Trophoblast cell (in vitro differentiated cells and primary cell): ENCODE measurements around the gene EDNRA.
A peak's percentile ranks its signal among the peaks of the same experiment; 100 is the strongest.

Source experiments
- DNase-seq, 2 donors: peaks; one replicate each; pipeline ENCODE4 v3.0.0-alpha.2; 2016
- H2AFZ ChIP-seq: 2 replicates; pipeline ENCODE4 v1.6.1; 2013; ENCODE audit warnings: low read length, moderate library complexity, mild to moderate bottlenecking; ENCODE audit not compliant: insufficient read depth, poor library complexity
- H2AK5ac ChIP-seq: 2 replicates; pipeline ENCODE4 v1.6.1; 2013; ENCODE audit warnings: mild to moderate bottlenecking, low read length
- H2BK120ac ChIP-seq: 2 replicates; pipeline ENCODE4 v1.6.1; 2013; ENCODE audit warnings: low read length, mild to moderate bottlenecking, moderate library complexity; ENCODE audit not compliant: insufficient read depth, poor library complexity
- H2BK12ac ChIP-seq: 2 replicates; pipeline ENCODE4 v1.6.1; 2013; ENCODE audit warnings: mild to moderate bottlenecking, low read length, moderate library complexity
- H2BK5ac ChIP-seq: 2 replicates; pipeline ENCODE4 v1.6.1; 2013; ENCODE audit warnings: low read length, low read depth, moderate library complexity, mild to moderate bottlenecking; ENCODE audit not compliant: poor library complexity
- H3K14ac ChIP-seq: 2 replicates; pipeline ENCODE4 v1.6.1; 2013; ENCODE audit warnings: mild to moderate bottlenecking, low read length
- H3K18ac ChIP-seq: 2 replicates; pipeline ENCODE4 v1.6.1; 2013; ENCODE audit warnings: mild to moderate bottlenecking, low read length
- H3K23ac ChIP-seq: 2 replicates; pipeline ENCODE4 v1.6.1; 2013; ENCODE audit warnings: low read length
- H3K27ac ChIP-seq: 2 replicates; pipeline ENCODE4 v1.5.1; 2013; ENCODE audit warnings: low read depth, mild to moderate bottlenecking, inconsistent platforms, low read length, moderate library complexity
- H3K27me3 ChIP-seq: 2 replicates; pipeline ENCODE4 v1.6.1; 2013; ENCODE audit warnings: inconsistent platforms, mild to moderate bottlenecking, low read length, moderate library complexity; ENCODE audit not compliant: insufficient read depth
- H3K36me3 ChIP-seq, 2 experiments: 1 replicate in 1 of 2; 2 replicates in 1 of 2; pipeline ENCODE4 v1.6.1; 2013; ENCODE audit warnings: low read length in 2 of 2, mild to moderate bottlenecking in 2 of 2, moderate library complexity in 1 of 2; ENCODE audit not compliant: insufficient read depth in 2 of 2, control insufficient read depth in 1 of 2
- H3K4ac ChIP-seq: 2 replicates; pipeline ENCODE4 v1.6.1; 2013; ENCODE audit warnings: low read depth, mild to moderate bottlenecking, low read length, moderate library complexity
- H3K4me1 ChIP-seq, 2 experiments: 1 replicate in 1 of 2; 2 replicates in 1 of 2; pipeline ENCODE4 v1.6.1; 2013; ENCODE audit warnings: low read length in 2 of 2, mild to moderate bottlenecking in 2 of 2, moderate library complexity in 1 of 2; ENCODE audit not compliant: insufficient read depth in 2 of 2, control insufficient read depth in 1 of 2
- H3K4me2 ChIP-seq: 2 replicates; pipeline ENCODE4 v1.6.1; 2013; ENCODE audit warnings: inconsistent platforms, mild to moderate bottlenecking, low read length, moderate library complexity
- H3K4me3 ChIP-seq: 2 replicates; pipeline ENCODE4 v1.5.1; 2013; ENCODE audit warnings: mild to moderate bottlenecking, low read depth, low read length, inconsistent platforms
- H3K79me1 ChIP-seq: one replicate; pipeline ENCODE4 v1.6.1; 2013; ENCODE audit warnings: low read length
- H3K79me2 ChIP-seq: 2 replicates; pipeline ENCODE4 v1.6.1; 2013; ENCODE audit warnings: low read length, mild to moderate bottlenecking; ENCODE audit not compliant: control insufficient read depth, insufficient read depth, poor library complexity
- H3K9ac ChIP-seq: 2 replicates; pipeline ENCODE4 v1.6.1; 2013; ENCODE audit warnings: mild to moderate bottlenecking, low read length
- H3K9me3 ChIP-seq: 2 replicates; pipeline ENCODE4 v1.6.1; 2013; ENCODE audit warnings: low read depth, mild to moderate bottlenecking, control low read depth, inconsistent platforms, low read length; ENCODE audit not compliant: insufficient read depth
- H4K12ac ChIP-seq: 2 replicates; pipeline ENCODE4 v1.6.1; 2013; ENCODE audit warnings: low read depth, mild to moderate bottlenecking, low read length, moderate library complexity
- H4K8ac ChIP-seq: 2 replicates; pipeline ENCODE4 v1.6.1; 2013; ENCODE audit warnings: low read depth, mild to moderate bottlenecking, low read length, moderate library complexity
- H4K91ac ChIP-seq: one replicate; pipeline ENCODE4 v1.6.1; 2013; ENCODE audit warnings: low read depth, mild to moderate bottlenecking, low read length, moderate library complexity
- WGBS: extraction: QIAGEN DNeasy Blood & Tissue Kit; methylation state at CpG from one replicate; pipeline ENCODE4 v1.1.7; 2013; ENCODE audit warnings: missing lambda C conversion rate; ENCODE audit not compliant: insufficient read length, insufficient coverage; ENCODE audit errors: extremely low coverage; 5-methylcytosine and 5-hydroxymethylcytosine counted together

The EDNRA gene

DNA sequence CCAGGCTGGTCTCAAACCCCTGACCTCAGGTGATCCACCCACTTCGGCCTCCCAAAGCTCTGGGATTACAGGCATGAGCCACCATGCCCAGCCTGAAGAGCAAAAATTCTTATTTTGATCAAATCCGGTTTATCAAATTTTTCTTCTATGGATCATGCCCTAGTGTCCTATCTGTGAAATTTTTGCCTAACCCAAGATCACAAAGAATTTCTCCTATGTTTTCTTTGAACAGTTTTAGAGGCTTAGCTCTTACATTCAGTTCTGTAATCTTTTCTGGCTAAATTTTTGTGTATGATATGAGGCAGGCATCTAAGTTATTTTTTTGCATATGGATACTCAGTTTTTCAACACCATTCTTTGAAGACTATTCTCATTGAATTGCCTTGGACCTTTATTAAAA, 27.4 kb downstream of the EDNRA start:
- Histone ChIP-seq H3K4ac (no peak overlapping the region), H4K91ac (no peak overlapping the region), H3K14ac (no peak overlapping the region), H2AFZ (no peak overlapping the region), H2BK5ac (no peak overlapping the region), H3K27ac (no peak overlapping the region), H4K12ac (no peak overlapping the region), H3K79me2 (no peaks in the 10 kb centered on the region), H3K36me3 (no peaks in the 10 kb centered on the region), H3K27me3 (no peaks in the 10 kb centered on the region), H3K4me3 (no peak overlapping the region), H3K4me1 (peaks cover 2 to 3% of the 10 kb centered on the region in 2 experiments), H3K9ac (no peak overlapping the region), H3K18ac (no peak overlapping the region), H3K79me1 (no peaks in the 10 kb centered on the region), H3K9me3 (no peaks in the 10 kb centered on the region), H2BK120ac (no peak overlapping the region), H4K8ac (no peak overlapping the region), H3K23ac (no peak overlapping the region), H2BK12ac (no peak overlapping the region), H2AK5ac (no peak overlapping the region), H3K4me2 (no peak overlapping the region)
- no CpG with 5 or more reads among the region's 2 CpGs for WGBS
- DNase-seq, result peak in 1 of 2 donors; percentile 52

DNA sequence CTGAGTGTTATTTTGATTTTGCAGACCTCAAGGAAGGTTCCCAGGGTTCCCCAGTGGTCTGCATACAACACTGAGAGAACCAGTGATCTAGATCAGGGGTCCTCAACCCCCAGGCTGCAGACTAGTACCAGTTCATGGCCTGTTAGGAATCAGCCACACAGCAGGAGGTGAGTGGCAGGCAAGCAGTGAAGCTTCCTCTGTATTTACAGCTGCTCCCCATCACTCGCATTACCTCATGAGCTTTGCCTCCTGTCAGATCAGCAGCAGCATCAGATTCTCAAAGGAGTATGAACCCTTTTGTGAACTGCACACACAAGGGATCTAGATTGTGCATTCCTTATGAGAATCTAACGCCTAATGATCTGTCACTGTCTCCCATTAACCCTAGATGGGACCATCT, 28.5 kb downstream of the EDNRA start:
- Histone ChIP-seq H3K27ac (no peak overlapping the region), H4K91ac (no peak overlapping the region), H3K4me3 (no peak overlapping the region), H3K9ac (peak overlapping the region; percentile 33), H3K27me3 (no peaks in the 10 kb centered on the region), H2BK5ac (no peak overlapping the region), H2BK120ac (no peak overlapping the region), H3K4ac (no peak overlapping the region), H3K36me3 (no peaks in the 10 kb centered on the region), H3K18ac (no peak overlapping the region), H3K23ac (peak overlapping the region; percentile 46), H3K79me2 (no peaks in the 10 kb centered on the region), H2BK12ac (no peak overlapping the region), H3K4me2 (no peak overlapping the region), H2AFZ (no peak overlapping the region), H4K8ac (no peak overlapping the region), H3K14ac (no peak overlapping the region), H2AK5ac (no peak overlapping the region), H4K12ac (no peak overlapping the region), H3K79me1 (no peaks in the 10 kb centered on the region), H3K4me1 (peaks cover 2 to 3% of the 10 kb centered on the region in 2 experiments), H3K9me3 (no peaks in the 10 kb centered on the region)
- WGBS, result no CpG with 5 or more reads among the region's 2 CpGs
- no peak for DNase-seq

DNA sequence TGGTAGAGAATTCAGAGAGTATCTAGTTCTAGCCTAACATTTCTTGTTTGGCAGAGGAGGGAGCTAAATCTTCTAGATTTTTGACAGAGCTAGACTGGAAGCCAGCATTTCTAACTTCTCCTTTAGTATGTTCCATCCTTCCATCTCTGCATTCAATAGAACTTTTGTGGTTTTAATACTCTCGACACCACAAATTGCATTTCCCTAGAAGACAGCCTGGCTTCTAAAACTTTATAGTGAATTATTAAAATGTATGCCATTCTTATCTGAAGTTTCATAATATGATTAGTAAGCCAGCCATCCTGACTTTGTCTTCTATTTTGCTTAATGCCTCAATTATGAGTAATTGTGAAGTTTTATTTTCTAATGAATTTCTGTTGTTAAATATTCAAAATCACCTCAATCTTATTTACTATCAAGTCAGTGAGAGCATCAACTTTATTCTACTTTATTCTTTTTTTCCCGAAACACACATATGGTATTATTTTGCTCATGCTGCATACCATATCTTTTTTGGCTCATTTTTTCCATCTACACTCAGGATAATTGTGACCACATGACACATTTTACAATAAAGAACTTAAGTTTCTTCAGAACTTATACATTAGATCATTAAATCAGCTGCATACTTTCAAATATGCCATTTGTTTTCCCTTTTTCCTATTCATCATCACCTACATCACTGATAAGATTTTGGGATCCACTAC, 30.2 kb downstream of the EDNRA start:
- no peak overlapping the region for H3K23ac ChIP-seq
- H3K4me1 ChIP-seq, result peaks cover 2 to 3% of the 10 kb centered on the region in 2 experiments
- no peak overlapping the region for H3K18ac ChIP-seq
- H3K4me3 ChIP-seq, result no peak overlapping the region
- H3K79me2 ChIP-seq, result no peaks in the 10 kb centered on the region
- no peaks in the 10 kb centered on the region for H3K36me3 ChIP-seq
- no peak overlapping the region for H2AFZ ChIP-seq
- no peak overlapping the region for H4K12ac ChIP-seq
- H3K9me3 ChIP-seq, result no peaks in the 10 kb centered on the region
- H3K4ac ChIP-seq, result no peak overlapping the region
- H3K9ac ChIP-seq, result no peak overlapping the region
- no peak overlapping the region for H2BK5ac ChIP-seq
- H2BK12ac ChIP-seq, result no peak overlapping the region
- no CpG with 5 or more reads among the region's 2 CpGs for WGBS
- no peaks in the 10 kb centered on the region for H3K79me1 ChIP-seq
- H3K4me2 ChIP-seq, result no peak overlapping the region
- H4K91ac ChIP-seq, result no peak overlapping the region
- H3K14ac ChIP-seq, result no peak overlapping the region
- no peak overlapping the region for H3K27ac ChIP-seq
- H4K8ac ChIP-seq, result no peak overlapping the region
- no peaks in the 10 kb centered on the region for H3K27me3 ChIP-seq
- no peak overlapping the region for H2BK120ac ChIP-seq
- DNase-seq, result no peak
- no peak overlapping the region for H2AK5ac ChIP-seq

DNA sequence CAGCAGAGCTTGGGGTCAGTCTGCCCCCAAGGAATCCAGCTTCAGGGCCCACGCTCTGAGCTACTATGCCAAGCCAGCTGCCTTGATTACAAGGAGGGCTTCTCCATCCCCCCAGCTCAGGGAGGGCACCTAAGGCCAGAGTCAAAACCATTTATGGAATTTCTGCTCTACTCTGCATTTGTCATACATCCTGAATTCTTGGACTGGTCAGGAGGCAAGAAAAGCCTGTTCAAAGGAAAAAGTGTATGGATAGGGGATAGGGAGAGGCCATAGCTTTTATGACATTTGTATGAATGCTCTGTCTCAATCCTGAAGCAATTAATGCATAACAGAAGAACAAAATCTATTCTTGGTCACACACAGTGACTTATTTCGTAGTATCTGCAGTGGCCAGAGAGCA, 32.2 kb downstream of the EDNRA start:
- H4K12ac ChIP-seq, result no peak overlapping the region
- H3K9me3 ChIP-seq, result no peaks in the 10 kb centered on the region
- no peak overlapping the region for H2BK12ac ChIP-seq
- peaks cover 2 to 3% of the 10 kb centered on the region in 2 experiments for H3K4me1 ChIP-seq
- no peaks in the 10 kb centered on the region for H3K79me1 ChIP-seq
- H3K4me2 ChIP-seq, result no peak overlapping the region
- no peaks in the 10 kb centered on the region for H3K79me2 ChIP-seq
- H2AFZ ChIP-seq, result no peak overlapping the region
- no peaks in the 10 kb centered on the region for H3K36me3 ChIP-seq
- no peaks in the 10 kb centered on the region for H3K27me3 ChIP-seq
- H2AK5ac ChIP-seq, result no peak overlapping the region
- H3K18ac ChIP-seq, result no peak overlapping the region
- H3K23ac ChIP-seq, result no peak overlapping the region
- H4K91ac ChIP-seq, result no peak overlapping the region
- H3K27ac ChIP-seq, result no peak overlapping the region
- no peak overlapping the region for H3K9ac ChIP-seq
- H3K14ac ChIP-seq, result no peak overlapping the region
- H2BK5ac ChIP-seq, result no peak overlapping the region
- no peak overlapping the region for H2BK120ac ChIP-seq
- no peak overlapping the region for H3K4me3 ChIP-seq
- no peak overlapping the region for H4K8ac ChIP-seq
- DNase-seq, result no peak
- H3K4ac ChIP-seq, result no peak overlapping the region
- WGBS, result no CpG with 5 or more reads among the region's 2 CpGs
